ENCODE measurements around the gene CLTC. TPM values are rescaled to one million over a fixed set of nuclear protein-coding genes. Genes with fewer than 3 reads are reported as not detected.

The CLTC gene
- total and polyA plus RNA-seq, 2 of the 13 experiments (the other 11 are each of a cell fraction or from before 2014, with no cell fraction given) = 134 to 283 TPM

DNA sequence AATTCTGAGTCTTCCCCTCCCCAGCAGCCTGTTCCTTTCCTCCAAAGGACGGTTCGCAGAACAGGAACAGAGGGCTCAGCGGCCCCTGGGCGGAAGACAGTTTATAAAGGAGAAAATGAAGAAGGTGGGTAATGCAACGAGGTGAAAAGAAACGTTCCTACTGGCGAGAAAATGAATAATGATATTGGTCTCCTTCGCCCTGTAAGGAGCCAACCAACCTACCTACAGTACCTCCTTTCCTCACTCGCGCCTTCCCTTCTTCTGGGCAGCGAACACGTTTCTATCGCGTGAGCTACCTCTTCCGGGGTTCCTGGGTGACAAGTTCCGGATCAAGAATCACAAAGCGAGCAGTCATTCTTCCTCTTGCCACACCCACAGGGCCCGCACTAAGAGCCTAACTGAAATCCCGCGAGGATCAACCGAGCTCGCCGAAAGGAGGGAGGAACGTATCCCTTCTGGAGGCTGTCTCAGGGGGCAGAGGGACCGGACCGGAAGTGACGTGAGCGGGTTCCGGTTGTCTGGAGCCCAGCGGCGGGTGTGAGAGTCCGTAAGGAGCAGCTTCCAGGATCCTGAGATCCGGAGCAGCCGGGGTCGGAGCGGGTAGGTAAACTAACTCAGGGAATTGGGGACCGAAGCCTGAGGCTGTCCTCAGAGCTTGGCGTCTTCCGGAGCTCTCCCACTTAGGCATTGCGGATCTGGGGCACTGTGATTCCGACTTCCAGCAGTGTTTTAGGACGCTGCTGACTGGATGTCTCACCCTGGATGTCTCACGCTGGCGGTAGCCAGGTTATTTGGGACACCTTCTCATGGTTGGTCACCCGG is 87.7 kb downstream of the CLTC start, which contains the start of the genes PTRH2 and VMP1 (continued):
- TF ChIP-seq ATF7 (IDR thresholded peaks at IDR 0.05) = 0 out of 2 replicates have a peak, but pooled peaks have one; percentile 28
- TF ChIP-seq ATF7 (CRISPR knock-in tag; IDR thresholded peaks at IDR 0.05) = no peak; the same call in 1 of the 2 replicates
- TF ChIP-seq, protein P1, sequence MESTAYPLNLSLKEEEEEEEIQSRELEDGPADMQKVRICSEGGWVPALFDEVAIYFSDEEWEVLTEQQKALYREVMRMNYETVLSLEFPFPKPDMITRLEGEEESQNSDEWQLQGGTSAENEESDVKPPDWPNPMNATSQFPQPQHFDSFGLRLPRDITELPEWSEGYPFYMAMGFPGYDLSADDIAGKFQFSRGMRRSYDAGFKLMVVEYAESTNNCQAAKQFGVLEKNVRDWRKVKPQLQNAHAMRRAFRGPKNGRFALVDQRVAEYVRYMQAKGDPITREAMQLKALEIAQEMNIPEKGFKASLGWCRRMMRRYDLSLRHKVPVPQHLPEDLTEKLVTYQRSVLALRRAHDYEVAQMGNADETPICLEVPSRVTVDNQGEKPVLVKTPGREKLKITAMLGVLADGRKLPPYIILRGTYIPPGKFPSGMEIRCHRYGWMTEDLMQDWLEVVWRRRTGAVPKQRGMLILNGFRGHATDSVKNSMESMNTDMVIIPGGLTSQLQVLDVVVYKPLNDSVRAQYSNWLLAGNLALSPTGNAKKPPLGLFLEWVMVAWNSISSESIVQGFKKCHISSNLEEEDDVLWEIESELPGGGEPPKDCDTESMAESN (CRISPR knock-in tag; conservative IDR thresholded peaks at IDR 0.05) = peak; percentile 84
- peak; percentile 99 for TF ChIP-seq MXD4 (CRISPR knock-in tag; IDR thresholded peaks at IDR 0.05)
- peak; percentile 24 for TF ChIP-seq ZNF547 (CRISPR knock-in tag; IDR thresholded peaks at IDR 0.05)
- TF ChIP-seq IRX3 (CRISPR knock-in tag; IDR thresholded peaks at IDR 0.05; ENCODE audit: borderline replicate concordance, low read depth) = no peak
- peak; percentile 47; the same call in 1 of the 2 replicates for TF ChIP-seq REL (CRISPR knock-in tag; conservative IDR thresholded peaks at IDR 0.05)
- TF ChIP-seq ZNF382 (CRISPR knock-in tag; IDR thresholded peaks at IDR 0.05; ENCODE audit: borderline replicate concordance) = no peak
- TF ChIP-seq NCOR1 (IDR thresholded peaks at IDR 0.05; ENCODE audit: borderline replicate concordance, low read length) = peak; percentile 67; the same call in 1 of the 2 replicates
- TF ChIP-seq TEAD2 (CRISPR knock-in tag; IDR thresholded peaks at IDR 0.05) = no peak
- peak; percentile 88; the same call in 1 of the 2 replicates for TF ChIP-seq ZNF441 (CRISPR knock-in tag; IDR thresholded peaks at IDR 0.05; ENCODE audit: borderline replicate concordance)
- TF ChIP-seq ZNF543 (CRISPR knock-in tag; IDR thresholded peaks at IDR 0.05) = 0 out of 2 replicates have a peak, but pooled peaks have one; percentile 24
- TF ChIP-seq CC2D1A (CRISPR knock-in tag; IDR thresholded peaks at IDR 0.05) = peak; percentile 81; the same call in 1 of the 2 replicates
- TF ChIP-seq ARHGAP35 (CRISPR knock-in tag; IDR thresholded peaks at IDR 0.05; ENCODE audit: borderline replicate concordance) = 0 out of 2 replicates have a peak, but pooled peaks have one; percentile 13
- TF ChIP-seq ZFYVE20 (CRISPR knock-in tag; IDR thresholded peaks at IDR 0.05; ENCODE audit: borderline replicate concordance, low read depth) = 0 out of 2 replicates have a peak, but pooled peaks have one; percentile 30
- TF ChIP-seq FOXM1 (CRISPR knock-in tag; IDR thresholded peaks at IDR 0.05) = no peak
- TF ChIP-seq, protein P2, sequence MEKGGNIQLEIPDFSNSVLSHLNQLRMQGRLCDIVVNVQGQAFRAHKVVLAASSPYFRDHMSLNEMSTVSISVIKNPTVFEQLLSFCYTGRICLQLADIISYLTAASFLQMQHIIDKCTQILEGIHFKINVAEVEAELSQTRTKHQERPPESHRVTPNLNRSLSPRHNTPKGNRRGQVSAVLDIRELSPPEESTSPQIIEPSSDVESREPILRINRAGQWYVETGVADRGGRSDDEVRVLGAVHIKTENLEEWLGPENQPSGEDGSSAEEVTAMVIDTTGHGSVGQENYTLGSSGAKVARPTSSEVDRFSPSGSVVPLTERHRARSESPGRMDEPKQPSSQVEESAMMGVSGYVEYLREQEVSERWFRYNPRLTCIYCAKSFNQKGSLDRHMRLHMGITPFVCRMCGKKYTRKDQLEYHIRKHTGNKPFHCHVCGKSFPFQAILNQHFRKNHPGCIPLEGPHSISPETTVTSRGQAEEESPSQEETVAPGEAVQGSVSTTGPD (CRISPR knock-in tag; IDR thresholded peaks at IDR 0.05) = 0 out of 2 replicates have a peak, but pooled peaks have one; percentile 29
- 0 out of 2 replicates have a peak, but pooled peaks have one; percentile 19 for TF ChIP-seq ZNF12 (CRISPR knock-in tag; IDR thresholded peaks at IDR 0.05)
- TF ChIP-seq, protein P3, sequence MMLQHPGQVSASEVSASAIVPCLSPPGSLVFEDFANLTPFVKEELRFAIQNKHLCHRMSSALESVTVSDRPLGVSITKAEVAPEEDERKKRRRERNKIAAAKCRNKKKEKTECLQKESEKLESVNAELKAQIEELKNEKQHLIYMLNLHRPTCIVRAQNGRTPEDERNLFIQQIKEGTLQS (CRISPR knock-in tag; IDR thresholded peaks at IDR 0.05) = 0 out of 2 replicates have a peak, but pooled peaks have one; percentile 42
- TF ChIP-seq, protein P4, sequence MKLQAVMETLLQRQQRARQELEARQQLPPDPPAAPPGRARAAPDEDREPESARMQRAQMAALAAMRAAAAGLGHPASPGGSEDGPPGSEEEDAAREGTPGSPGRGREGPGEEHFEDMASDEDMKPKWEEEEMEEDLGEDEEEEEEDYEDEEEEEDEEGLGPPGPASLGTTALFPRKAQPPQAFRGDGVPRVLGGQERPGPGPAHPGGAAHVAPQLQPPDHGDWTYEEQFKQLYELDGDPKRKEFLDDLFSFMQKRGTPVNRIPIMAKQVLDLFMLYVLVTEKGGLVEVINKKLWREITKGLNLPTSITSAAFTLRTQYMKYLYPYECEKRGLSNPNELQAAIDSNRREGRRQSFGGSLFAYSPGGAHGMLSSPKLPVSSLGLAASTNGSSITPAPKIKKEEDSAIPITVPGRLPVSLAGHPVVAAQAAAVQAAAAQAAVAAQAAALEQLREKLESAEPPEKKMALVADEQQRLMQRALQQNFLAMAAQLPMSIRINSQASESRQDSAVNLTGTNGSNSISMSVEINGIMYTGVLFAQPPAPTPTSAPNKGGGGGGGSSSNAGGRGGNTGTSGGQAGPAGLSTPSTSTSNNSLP (IDR thresholded peaks at IDR 0.05; ENCODE audit: low read depth, low read length) = no peak
- TF ChIP-seq ZNF792 (CRISPR knock-in tag; IDR thresholded peaks at IDR 0.05) = peak; percentile 93
- no peak for TF ChIP-seq SNAI1 (CRISPR knock-in tag; IDR thresholded peaks at IDR 0.05; ENCODE audit: borderline replicate concordance)
- TF ChIP-seq DNMT3B (CRISPR knock-in tag; conservative IDR thresholded peaks at IDR 0.05) = peak; percentile 86; the same call in 1 of the 2 replicates
- peak; percentile 1 to 28; a peak in 2 of 4 replicates for TF ChIP-seq EP300 (IDR thresholded peaks at IDR 0.05; ENCODE audit: low read depth in 2 of 2, low read length in 2 of 2)
- TF ChIP-seq EP300 (CRISPR knock-in tag; IDR thresholded peaks at IDR 0.05; ENCODE audit: borderline replicate concordance) = peak; percentile 54; the same call in 1 of the 2 replicates
